Tibial artery (tissue), 4 donors: ENCODE results near the gene IGFBP2.

Source experiments
- DNase-seq, 2 donors: peaks; one replicate each; pipeline ENCODE4 v3.0.0-alpha.2; 2019
- H3K27ac ChIP-seq, 2 donors: fragments of 200-600 bp; sonication (generic) in 1 of 2; 1 replicate in 1 of 2; 2 replicates in 1 of 2; pipeline ENCODE4 v1.5.1; 2018 to 2019; ENCODE audit warnings: mild to moderate bottlenecking in 1 of 2
- H3K27me3 ChIP-seq, 2 donors: fragments of 200-600 bp; sonication (generic) in 1 of 2; one replicate each; pipeline versions ENCODE4 v1.5.1 to v1.6.0; 2016 to 2019
- H3K36me3 ChIP-seq, 3 donors: fragments of 200-600 bp; sonication (generic) in 2 of 3; one replicate each; pipeline ENCODE4 v1.5.1; 2016 to 2019; ENCODE audit warnings: mild to moderate bottlenecking in 2 of 3
- H3K4me1 ChIP-seq, 4 donors: fragments of 200-600 bp; sonication (generic) in 2 of 4; 1 replicate in 3 of 4; 2 replicates in 1 of 4; pipeline ENCODE4 v1.5.1; 2016 to 2019
- H3K4me3 ChIP-seq, 2 donors: fragments of 200-600 bp; sonication (generic) in 1 of 2; 1 replicate in 1 of 2; 2 replicates in 1 of 2; pipeline ENCODE4 v1.5.1; 2018 to 2019; ENCODE audit warnings: mild to moderate bottlenecking in 2 of 2
- H3K9me3 ChIP-seq, 3 donors: fragments of 200-600 bp; sonication (generic) in 1 of 3; one replicate each; pipeline ENCODE4 v1.5.1; 2016 to 2019
- intact Hi-C: fragments of 100-400 bp; cut with DNase I; formaldehyde crosslinking; loops from one replicate; pipeline ENCODE4 v1.15.0; 2023; ENCODE audit warnings: low total_unique reads
- TF ChIP-seq, protein P1 (sequence below), 2 experiments: fragments of 200-600 bp in 1 of 2; fragments of 450-650 bp in 1 of 2; IDR thresholded peaks; one replicate each; pipeline ENCODE4 v1.5.1; 2017 to 2019; ENCODE audit warnings: antibody characterized with exemption in 2 of 2, mild to moderate bottlenecking in 1 of 2, moderate library complexity in 1 of 2

The IGFBP2 gene

DNA sequence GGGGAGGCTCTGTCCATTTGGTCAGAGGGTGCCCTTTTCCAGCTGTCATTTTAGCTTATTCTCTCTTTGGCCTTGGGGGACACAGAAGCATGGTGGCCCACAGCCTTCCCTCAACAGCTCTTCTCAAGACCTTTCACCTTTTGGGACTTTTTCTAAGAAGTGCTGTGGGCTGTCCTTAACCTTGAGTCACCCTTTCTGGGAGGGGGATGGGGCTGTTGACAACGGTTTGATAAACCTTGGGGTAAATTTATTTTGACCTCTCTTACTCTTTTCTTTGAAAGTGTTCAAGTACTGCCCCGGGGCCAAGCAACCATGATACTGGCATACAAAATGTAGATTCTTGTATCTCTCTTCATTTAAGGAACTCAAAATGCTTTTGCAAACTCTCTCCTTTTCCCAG, 48.5 kb downstream of the IGFBP2 start:
- Histone ChIP-seq H3K27ac (peak overlapping the region; percentile 70 to 86), H3K27me3 (no peaks in the 10 kb centered on the region), H3K4me3 (no peak overlapping the region), H3K9me3 (no peaks in the 10 kb centered on the region), H3K36me3 (peaks cover 18 to 37% (median 31%) of the 10 kb centered on the region in 3 donors), H3K4me1 (peaks cover 0 to 80% (median 74%) of the 10 kb centered on the region in 4 donors)
- intact Hi-C loops, result no loop called here
- DNase-seq, result no peak
- TF ChIP-seq, protein P1, sequence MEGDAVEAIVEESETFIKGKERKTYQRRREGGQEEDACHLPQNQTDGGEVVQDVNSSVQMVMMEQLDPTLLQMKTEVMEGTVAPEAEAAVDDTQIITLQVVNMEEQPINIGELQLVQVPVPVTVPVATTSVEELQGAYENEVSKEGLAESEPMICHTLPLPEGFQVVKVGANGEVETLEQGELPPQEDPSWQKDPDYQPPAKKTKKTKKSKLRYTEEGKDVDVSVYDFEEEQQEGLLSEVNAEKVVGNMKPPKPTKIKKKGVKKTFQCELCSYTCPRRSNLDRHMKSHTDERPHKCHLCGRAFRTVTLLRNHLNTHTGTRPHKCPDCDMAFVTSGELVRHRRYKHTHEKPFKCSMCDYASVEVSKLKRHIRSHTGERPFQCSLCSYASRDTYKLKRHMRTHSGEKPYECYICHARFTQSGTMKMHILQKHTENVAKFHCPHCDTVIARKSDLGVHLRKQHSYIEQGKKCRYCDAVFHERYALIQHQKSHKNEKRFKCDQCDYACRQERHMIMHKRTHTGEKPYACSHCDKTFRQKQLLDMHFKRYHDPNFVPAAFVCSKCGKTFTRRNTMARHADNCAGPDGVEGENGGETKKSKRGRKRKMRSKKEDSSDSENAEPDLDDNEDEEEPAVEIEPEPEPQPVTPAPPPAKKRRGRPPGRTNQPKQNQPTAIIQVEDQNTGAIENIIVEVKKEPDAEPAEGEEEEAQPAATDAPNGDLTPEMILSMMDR (IDR thresholded peaks at IDR 0.05), result no peak

DNA sequence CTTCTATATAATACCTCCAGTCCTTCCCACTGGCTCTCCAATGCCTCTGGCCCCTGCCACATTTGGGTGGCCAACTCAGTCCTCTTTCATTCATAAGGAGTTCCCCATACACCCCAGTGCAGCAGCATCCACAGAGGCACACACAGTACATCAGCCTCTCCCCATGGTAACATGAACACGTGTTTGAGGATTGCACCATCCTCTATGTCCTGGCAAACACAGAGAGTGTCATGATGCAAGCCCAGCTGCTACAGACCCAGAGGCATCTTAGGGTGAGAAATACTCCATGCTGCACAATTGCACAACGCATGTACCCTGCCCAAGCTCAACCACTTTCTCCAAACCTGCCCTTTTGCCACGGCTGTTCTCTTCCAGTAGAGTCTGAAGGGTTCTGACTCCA, 50.6 kb downstream of the IGFBP2 start:
- DNase-seq, result peak; percentile 92 to 94
- Histone ChIP-seq H3K4me3 (no peak overlapping the region), H3K27me3 (no peaks in the 10 kb centered on the region), H3K4me1 (peaks cover 0 to 100% (median 87%) of the 10 kb centered on the region in 4 donors), H3K27ac (peak overlapping the region; percentile 86 to 88), H3K9me3 (no peaks in the 10 kb centered on the region), H3K36me3 (peaks cover 0 to 35% (median 26%) of the 10 kb centered on the region in 3 donors)
- intact Hi-C loops, result no loop called here
- TF ChIP-seq, protein P1 (IDR thresholded peaks at IDR 0.05), result no peak

DNA sequence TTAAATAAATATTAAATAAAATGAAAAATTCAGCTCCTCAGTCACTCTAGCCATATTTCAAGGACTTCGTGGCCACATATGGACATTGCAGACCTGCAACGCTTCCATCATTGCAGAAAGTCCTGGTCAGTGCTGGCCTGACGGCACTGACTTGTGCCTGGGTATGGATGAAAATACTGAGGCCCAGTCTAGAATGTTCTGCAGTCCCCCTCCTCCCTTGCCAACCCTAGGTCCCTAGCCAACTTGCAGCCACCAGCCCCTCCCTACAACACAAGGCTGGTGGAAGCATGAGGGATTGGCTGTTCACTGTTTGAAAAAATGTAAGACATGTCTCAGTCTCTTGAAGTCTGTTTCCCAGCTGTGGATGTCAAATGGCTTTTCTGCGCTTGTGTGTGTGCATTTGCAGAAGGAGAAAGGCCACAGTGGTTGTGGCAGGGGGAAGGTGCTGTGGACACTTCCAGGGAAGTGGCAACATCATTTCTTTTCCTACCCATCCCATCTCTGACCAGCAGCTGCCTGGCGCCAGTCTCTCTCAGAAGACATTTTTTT, 52.2 kb downstream of the IGFBP2 start:
- TF ChIP-seq, protein P1 (IDR thresholded peaks at IDR 0.05), result no peak
- H3K9me3 ChIP-seq, result no peaks in the 10 kb centered on the region
- H3K27ac ChIP-seq, result peak overlapping the region; percentile 86 to 88
- intact Hi-C loops, result no loop called here
- H3K4me1 ChIP-seq, result peaks cover 0 to 100% (median 92%) of the 10 kb centered on the region in 4 donors
- H3K27me3 ChIP-seq, result no peaks in the 10 kb centered on the region
- peaks cover 0 to 33% (median 24%) of the 10 kb centered on the region in 3 donors for H3K36me3 ChIP-seq
- no peak overlapping the region for H3K4me3 ChIP-seq
- DNase-seq, result peak in 1 of 2 donors; percentile 64

DNA sequence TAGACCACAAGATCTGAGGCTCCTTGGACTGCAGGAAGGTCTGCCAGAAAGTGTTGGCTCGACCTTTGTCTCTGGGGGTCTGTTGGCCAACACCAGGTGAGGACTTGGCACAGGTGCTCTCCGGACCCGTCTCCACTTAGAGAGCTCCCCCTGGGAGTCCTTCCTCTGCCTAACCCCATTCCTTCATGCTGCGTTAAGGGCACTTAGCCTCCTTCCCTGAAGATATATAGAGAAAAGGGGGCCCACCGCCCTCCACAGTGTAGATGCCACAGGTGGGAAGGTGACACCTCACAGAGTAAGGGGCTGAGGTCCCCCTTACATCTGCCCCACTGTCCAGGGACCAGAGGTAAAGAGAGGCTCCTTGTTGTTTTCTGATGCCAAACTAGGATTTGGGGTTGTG, 53.9 kb downstream of the IGFBP2 start:
- Histone ChIP-seq H3K27me3 (no peaks in the 10 kb centered on the region), H3K9me3 (no peaks in the 10 kb centered on the region), H3K36me3 (peaks cover 0 to 33% (median 24%) of the 10 kb centered on the region in 3 donors), H3K4me3 (no peak overlapping the region), H3K4me1 (peaks cover 0 to 85% (median 78%) of the 10 kb centered on the region in 4 donors), H3K27ac (peak overlapping the region; percentile 86 to 88)
- TF ChIP-seq, protein P1 (IDR thresholded peaks at IDR 0.05), result no peak
- intact Hi-C loops, result no loop called here
- DNase-seq, result peak in 1 of 2 donors; percentile 54

DNA sequence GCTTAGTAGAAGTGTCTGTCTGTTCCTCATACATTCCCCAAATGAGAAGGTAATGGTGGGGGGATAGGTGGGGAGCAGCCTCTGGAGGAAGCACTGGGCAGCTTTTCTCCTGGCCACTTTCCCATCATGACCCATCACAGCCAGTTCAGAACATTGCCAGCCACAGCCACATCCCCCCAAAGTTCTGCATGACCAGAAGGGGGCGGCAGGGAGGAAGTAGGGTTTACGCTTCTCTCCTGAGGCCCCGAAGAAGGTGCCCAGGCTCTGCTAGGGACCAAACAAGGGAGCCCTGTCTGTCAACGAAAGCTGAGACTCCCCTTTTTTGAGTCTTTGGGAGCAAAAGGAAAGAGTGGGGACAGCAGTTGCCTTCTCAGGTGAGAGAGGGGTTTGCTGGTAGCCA, 54.4 kb downstream of the IGFBP2 start:
- Histone ChIP-seq H3K4me1 (peaks cover 0 to 80% (median 75%) of the 10 kb centered on the region in 4 donors), H3K27me3 (no peaks in the 10 kb centered on the region)

More for the DNA sequence above, 54.4 kb downstream of the IGFBP2 start:
- no peaks in the 10 kb centered on the region for H3K9me3 ChIP-seq
- H3K4me3 ChIP-seq, result no peak overlapping the region
- TF ChIP-seq, protein P1 (IDR thresholded peaks at IDR 0.05), result no peak
- DNase-seq, result peak in 1 of 2 donors; percentile 66
- H3K36me3 ChIP-seq, result peaks cover 0 to 33% (median 24%) of the 10 kb centered on the region in 3 donors
- peak overlapping the region; percentile 86 to 88 for H3K27ac ChIP-seq
- intact Hi-C loops, result no loop called here
